ENCODE results near the gene SAPCD2.

SAPCD2 gene

GRCh38 chr9:137028263-137029057, 41.9 kb downstream of the SAPCD2 start (continued):
- no peak; the same call in 1 of the 2 replicates for TF ChIP-seq PBX3 (CRISPR knock-in tag; IDR thresholded peaks at IDR 0.05)
- peak; percentile 94 for TF ChIP-seq GLIS1 (tag by site-specific recombination; IDR thresholded peaks at IDR 0.05)
- TF ChIP-seq ZNF596 (tag by site-specific recombination; IDR thresholded peaks at IDR 0.05): no peak
- no peak for TF ChIP-seq TCF7L2 (IDR thresholded peaks at IDR 0.05; ENCODE audit: borderline replicate concordance, low read depth, low read length)
- no peak for TF ChIP-seq KLF16 (tag by site-specific recombination; IDR thresholded peaks at IDR 0.05)
- no peak for TF ChIP-seq OSR2 (tag by site-specific recombination; IDR thresholded peaks at IDR 0.05)
- peak; percentile 84 for TF ChIP-seq PATZ1 (tag by site-specific recombination; IDR thresholded peaks at IDR 0.05)
- no peak for TF ChIP-seq SALL2 (tag by site-specific recombination; IDR thresholded peaks at IDR 0.05; ENCODE audit: borderline replicate concordance)
- TF ChIP-seq HOXA7 (CRISPR knock-in tag; IDR thresholded peaks at IDR 0.05; ENCODE audit: borderline replicate concordance): no peak
- TF ChIP-seq MEIS1 (CRISPR knock-in tag; IDR thresholded peaks at IDR 0.05; ENCODE audit: borderline replicate concordance): no peak
- no peak for TF ChIP-seq ZNF121 (tag by site-specific recombination; IDR thresholded peaks at IDR 0.05)
- peak; percentile 77 for TF ChIP-seq ZBTB17 (tag by site-specific recombination; IDR thresholded peaks at IDR 0.05)
- TF ChIP-seq SP7 (tag by site-specific recombination; IDR thresholded peaks at IDR 0.05): peak; percentile 31; the same call in 1 of the 2 replicates
- no peak for TF ChIP-seq ZNF518A (tag by site-specific recombination; conservative IDR thresholded peaks at IDR 0.05; ENCODE audit: low read depth)
- TF ChIP-seq ZNF155 (tag by site-specific recombination; IDR thresholded peaks at IDR 0.05): no peak
- TF ChIP-seq ZNF37A (tag by site-specific recombination; IDR thresholded peaks at IDR 0.05): no peak
- no peak for TF ChIP-seq ZNF23 (tag by site-specific recombination; IDR thresholded peaks at IDR 0.05; ENCODE audit: borderline replicate concordance)
- TF ChIP-seq ZSCAN23 (tag by site-specific recombination; IDR thresholded peaks at IDR 0.05): 0 out of 2 replicates have a peak, but pooled peaks have one; percentile 38
- TF ChIP-seq ZNF24 (tag by site-specific recombination; IDR thresholded peaks at IDR 0.05): no peak; the same call in 1 of the 2 replicates
- TF ChIP-seq ZNF560 (tag by site-specific recombination; IDR thresholded peaks at IDR 0.05; ENCODE audit: borderline replicate concordance): no peak
- no peak for TF ChIP-seq ZNF138 (tag by site-specific recombination; IDR thresholded peaks at IDR 0.05; ENCODE audit: borderline replicate concordance)
- no peak for TF ChIP-seq ZNF843 (tag by site-specific recombination; IDR thresholded peaks at IDR 0.05)
- no peak for TF ChIP-seq ZNF501 (tag by site-specific recombination; IDR thresholded peaks at IDR 0.05)
- TF ChIP-seq ZNF248 (tag by site-specific recombination; IDR thresholded peaks at IDR 0.05): no peak
- no peak for TF ChIP-seq ZNF354C (tag by site-specific recombination; IDR thresholded peaks at IDR 0.05; ENCODE audit: borderline replicate concordance, low read depth)
- TF ChIP-seq ZNF768 (tag by site-specific recombination; IDR thresholded peaks at IDR 0.05): no peak
- TF ChIP-seq ZEB2 (tag by site-specific recombination; IDR thresholded peaks at IDR 0.05): peak; percentile 92
- no peak for TF ChIP-seq ZNF280C (tag by site-specific recombination; IDR thresholded peaks at IDR 0.05)
- no peak for TF ChIP-seq ZNF214 (tag by site-specific recombination; IDR thresholded peaks at IDR 0.05; ENCODE audit: borderline replicate concordance)
- no peak for TF ChIP-seq ZNF837 (tag by site-specific recombination; IDR thresholded peaks at IDR 0.05)
- no peak for TF ChIP-seq ZNF350 (tag by site-specific recombination; IDR thresholded peaks at IDR 0.05)
